H1 (cell line): ENCODE measurements around the gene MAGI2. TPM values are rescaled to one million over a fixed set of nuclear protein-coding genes. Genes with fewer than 3 reads are reported as not detected.

Source experiments
- CTCF ChIA-PET: fragments of 300-600 bp; sonication (Branson Sonifier 250); formaldehyde crosslinking; loops from one replicate; lab custom pipeline; 2021; ENCODE audit not compliant: partially characterized antibody; lab: Charles Lee
- POLR2A ChIA-PET: fragments of 300-600 bp; sonication (Branson Sonifier 250); formaldehyde crosslinking; loops from one replicate; lab custom pipeline; 2021; ENCODE audit warnings: inconsistent platforms; ENCODE audit not compliant: partially characterized antibody; lab: Charles Lee
- DNase-seq, 2 experiments: peaks; one replicate each; pipeline versions ENCODE4 v3.0.0 to v3.0.0-alpha.2; 2010 to 2022; ENCODE audit warnings: low spot score in 2 of 2, low read depth in 1 of 2, mixed read lengths in 1 of 2
- FAIRE-seq: peaks from 2 replicates; lab custom pipeline; 2011; peaks lifted over from hg19 to GRCh38; lab: Jason Lieb, UNC
- H2AFZ ChIP-seq: 2 replicates; pipeline ENCODE4 v1.8.1; 2012; ENCODE audit warnings: low read length, inconsistent platforms
- H2AK5ac ChIP-seq: 2 replicates; pipeline ENCODE4 v1.6.1; 2013; ENCODE audit warnings: low read depth, low read length
- H2BK120ac ChIP-seq: replicated peaks from 2 replicates; pipeline ENCODE3; 2013; ENCODE audit warnings: low read depth, low read length, inconsistent platforms
- H2BK12ac ChIP-seq: 2 replicates; pipeline ENCODE4 v1.6.1; 2013; ENCODE audit warnings: low read depth, low read length
- H2BK15ac ChIP-seq: 2 replicates; pipeline ENCODE4 v1.6.1; 2013; ENCODE audit warnings: low read length
- H2BK20ac ChIP-seq: 2 replicates; pipeline ENCODE4 v1.6.1; 2013; ENCODE audit warnings: low read length
- H2BK5ac ChIP-seq: 2 replicates; pipeline ENCODE4 v1.6.1; 2013; ENCODE audit warnings: low read depth, low read length
- H3K14ac ChIP-seq: 2 replicates; pipeline ENCODE4 v1.6.1; 2013; ENCODE audit warnings: inconsistent platforms; ENCODE audit not compliant: insufficient read length
- H3K18ac ChIP-seq: 2 replicates; pipeline ENCODE4 v1.6.1; 2013; ENCODE audit warnings: low read length; ENCODE audit errors: extremely low read depth
- H3K23ac ChIP-seq: 2 replicates; pipeline ENCODE4 v1.6.1; 2013; ENCODE audit warnings: inconsistent platforms; ENCODE audit not compliant: insufficient read length
- H3K23me2 ChIP-seq: 2 replicates; pipeline ENCODE4 v1.6.1; 2013; ENCODE audit warnings: low read depth, low read length
- H3K27ac ChIP-seq: 2 replicates; pipeline ENCODE4 v1.6.1; 2011; ENCODE audit warnings: low read depth, low read length, inconsistent platforms
- H3K27me3 ChIP-seq, 4 experiments: replicated peaks in 1 of 4; 1 replicate in 1 of 4; 2 replicates in 3 of 4; pipeline versions ENCODE4 v1.6.1 to v1.8.1; 2011 to 2013; ENCODE audit warnings: low read length in 3 of 4, mild to moderate bottlenecking in 3 of 4, inconsistent platforms in 2 of 4, mixed read lengths in 2 of 4, moderate library complexity in 1 of 4; ENCODE audit not compliant: control insufficient read depth in 3 of 4, insufficient read depth in 3 of 4; ENCODE audit errors: extremely low read depth in 1 of 4
- H3K36me3 ChIP-seq, 4 experiments: 2 replicates each; pipeline versions ENCODE4 v1.6.1 to v1.8.1; 2011 to 2013; ENCODE audit warnings: mild to moderate bottlenecking in 4 of 4, low read length in 3 of 4, moderate library complexity in 2 of 4, control low read depth in 1 of 4, inconsistent platforms in 1 of 4; ENCODE audit not compliant: insufficient read depth in 4 of 4, control insufficient read depth in 2 of 4
- H3K4ac ChIP-seq: replicated peaks from 2 replicates; pipeline ENCODE3; 2013; ENCODE audit warnings: low read length, low read depth, mixed read lengths, inconsistent platforms; ENCODE audit not compliant: insufficient read length
- H3K4me1 ChIP-seq, 4 experiments: replicated peaks in 1 of 4; 1 replicate in 1 of 4; 2 replicates in 3 of 4; pipeline versions ENCODE4 v1.6.1 to v1.8.1; 2011 to 2013; ENCODE audit warnings: low read length in 3 of 4, inconsistent platforms in 2 of 4, mixed read lengths in 1 of 4; ENCODE audit not compliant: insufficient read depth in 4 of 4, control insufficient read depth in 3 of 4
- H3K4me2 ChIP-seq, 2 experiments: 2 replicates each; pipeline versions ENCODE4 v1.6.1 to v1.8.1; 2011 to 2013; ENCODE audit warnings: low read depth in 2 of 2, low read length in 2 of 2, control low read depth in 1 of 2, inconsistent platforms in 1 of 2, mild to moderate bottlenecking in 1 of 2; ENCODE audit not compliant: insufficient read depth in 1 of 2
- H3K4me3 ChIP-seq, 4 experiments: fragments of 200-600, 300-600 bp in 1 of 4; sonication (generic), shearing (Covaris generic), sonication (Bioruptor Twin) in 1 of 4; 2 replicates each; pipeline versions ENCODE4 v1.5.1 to v1.8.1; 2011 to 2016; ENCODE audit warnings: low read length in 4 of 4, low read depth in 3 of 4, control low read depth in 2 of 4, inconsistent platforms in 2 of 4, mild to moderate bottlenecking in 2 of 4, mixed read lengths in 1 of 4, moderate library complexity in 1 of 4; ENCODE audit not compliant: insufficient read depth in 2 of 4; ENCODE audit errors: extremely low read depth in 1 of 4
- H3K56ac ChIP-seq: replicated peaks from 2 replicates; pipeline ENCODE3; 2013; ENCODE audit warnings: low read depth, mild to moderate bottlenecking, mixed read lengths, low read length, inconsistent platforms; ENCODE audit not compliant: insufficient read length
- H3K79me1 ChIP-seq: 2 replicates; pipeline ENCODE4 v1.6.1; 2013; ENCODE audit warnings: low read depth, low read length, control low read depth
- H3K79me2 ChIP-seq, 2 experiments: 2 replicates each; pipeline versions ENCODE4 v1.6.1 to v1.8.1; 2012 to 2013; ENCODE audit warnings: low read length in 2 of 2, mild to moderate bottlenecking in 2 of 2, inconsistent platforms in 1 of 2; ENCODE audit not compliant: insufficient read depth in 2 of 2, control insufficient read depth in 1 of 2
- H3K9ac ChIP-seq, 4 experiments: replicated peaks in 1 of 4; 1 replicate in 1 of 4; 2 replicates in 3 of 4; pipeline versions ENCODE4 v1.6.1 to v1.8.1; 2011 to 2013; ENCODE audit warnings: low read depth in 3 of 4, low read length in 3 of 4, control low read depth in 2 of 4, mild to moderate bottlenecking in 2 of 4, moderate library complexity in 2 of 4, inconsistent platforms in 1 of 4; ENCODE audit errors: extremely low read depth in 1 of 4
- H3K9me3 ChIP-seq, 2 experiments: 2 replicates each; pipeline versions ENCODE4 v1.6.1 to v1.8.1; 2012 to 2013; ENCODE audit warnings: mild to moderate bottlenecking in 2 of 2, moderate library complexity in 2 of 2, control low read depth in 1 of 2, inconsistent platforms in 1 of 2, low read depth in 1 of 2, low read length in 1 of 2, mixed read lengths in 1 of 2; ENCODE audit not compliant: insufficient read depth in 2 of 2
- H4K20me1 ChIP-seq, 2 experiments: replicated peaks in 1 of 2; 2 replicates each; pipeline versions ENCODE3 to v1.8.1; 2011 to 2013; ENCODE audit warnings: inconsistent platforms in 2 of 2, low read length in 2 of 2, mild to moderate bottlenecking in 1 of 2; ENCODE audit not compliant: insufficient read depth in 2 of 2, control insufficient read depth in 1 of 2
- H4K5ac ChIP-seq: 2 replicates; pipeline ENCODE4 v1.6.1; 2013; ENCODE audit warnings: low read length, low read depth, mixed read lengths, inconsistent platforms; ENCODE audit not compliant: insufficient read length
- H4K8ac ChIP-seq: 2 replicates; pipeline ENCODE4 v1.8.0; 2013; ENCODE audit warnings: mild to moderate bottlenecking, moderate library complexity, low read length, inconsistent platforms; ENCODE audit not compliant: insufficient read depth; ENCODE audit errors: extremely low read depth
- H4K91ac ChIP-seq: replicated peaks from 2 replicates; pipeline ENCODE3; 2013; ENCODE audit warnings: low read length, mixed read lengths, inconsistent platforms; ENCODE audit not compliant: insufficient read length
- GTF2F1 ChIP-seq: IDR thresholded peaks from 2 replicates; pipeline ENCODE4 v1.6.1; 2012; ENCODE audit warnings: low read depth, low read length, improper control_type of control experiment, borderline replicate concordance
- HDAC2 ChIP-seq, 2 experiments: fragments of 300-600 bp in 1 of 2; sonication (generic) in 1 of 2; IDR thresholded peaks; 2 replicates each; pipeline ENCODE4 v1.6.1; 2011 to 2012; ENCODE audit warnings: low read depth in 2 of 2, low read length in 2 of 2, mild to moderate bottlenecking in 2 of 2, moderate library complexity in 2 of 2, borderline replicate concordance in 1 of 2, inconsistent platforms in 1 of 2
- WGBS, 2 experiments: shearing (Covaris generic) in 1 of 2; methylation state at CpG; one replicate each; pipeline versions ENCODE4 v1.1.6 to v1.1.7; 2013 to 2015; ENCODE audit warnings: low lambda C conversion rate in 2 of 2, mixed read lengths in 2 of 2, inconsistent platforms in 1 of 2, low coverage in 1 of 2, missing lambda C conversion rate in 1 of 2; ENCODE audit not compliant: insufficient replicate concordance in 2 of 2, insufficient coverage in 1 of 2, insufficient read length in 1 of 2; ENCODE audit errors: extremely low coverage in 1 of 2, missing lambda C conversion rate in 1 of 2; 5-methylcytosine and 5-hydroxymethylcytosine counted together
- polyA plus RNA-seq, 7 experiments: library from polyadenylated mRNA; depleted of rRNA in 3 of 7; stranded (reverse) in 5 of 7; unstranded in 2 of 7; fragments of >200 nt in 5 of 7; fragments of 200-250 nt in 2 of 7; gene quantifications; 1 replicate in 5 of 7; 2 replicates in 1 of 7; 4 replicates in 1 of 7; pipeline versions ENCODE4 v1.2.1 to v1.2.3, GENCODE V29; 2011 to 2013; ENCODE audit warnings: missing spikeins in 2 of 7, mixed read lengths in 2 of 7
- total RNA-seq: library from RNA; stranded (reverse); fragmentation: NEBNext Ultra II Directional; extraction: Animal tissue kit (Norgen Biotek cat#: 25700); gene quantifications from 2 replicates; pipeline ENCODE4 v1.2.1, GENCODE V29; 2021

MAGI2 gene
- total and polyA plus RNA-seq, 2 of the 8 experiments (the other 6 are each of a cell fraction or from before 2014, with no cell fraction given): 6.0 to 27.3 TPM

GRCh38 chr7:79118143-79118542 is 335.3 kb downstream of the MAGI2 start:
- Histone ChIP-seq H3K4me2 (no peak overlapping the region), H3K79me1 (no peaks in the 10 kb centered on the region), H3K4ac (no peak overlapping the region), H3K14ac (no peak overlapping the region), H3K4me1 (no peaks in the 10 kb centered on the region), H2AFZ (no peak overlapping the region), H3K36me3 (no peaks in the 10 kb centered on the region), H3K18ac (no peak overlapping the region), H3K4me3 (no peak overlapping the region), H3K27ac (no peak overlapping the region), H2BK5ac (no peak overlapping the region), H2BK15ac (no peak overlapping the region), H4K20me1 (no peaks in the 10 kb centered on the region), H3K23ac (no peak overlapping the region), H4K5ac (no peak overlapping the region), H3K23me2 (no peaks in the 10 kb centered on the region), H4K91ac (no peak overlapping the region), H4K8ac (no peak overlapping the region), H2AK5ac (no peak overlapping the region), H2BK120ac (no peak overlapping the region), H3K9me3 (no peaks in the 10 kb centered on the region), H2BK20ac (no peak overlapping the region), H3K56ac (no peak overlapping the region), H3K9ac (no peak overlapping the region), H2BK12ac (no peak overlapping the region), H3K27me3 (no peaks in the 10 kb centered on the region), H3K79me2 (no peaks in the 10 kb centered on the region)
- 75% methylated on average over 1 of the region's 1 CpG; no CpG with 5 or more reads in 1 of the 2 experiments for WGBS, 2 experiments
- TF ChIP-seq GTF2F1 (no peak), HDAC2 (IDR thresholded peaks at IDR 0.05; ENCODE audit: borderline replicate concordance in 1 of 2, low read depth in 2 of 2, low read length in 2 of 2) (no peak)
- DNase-seq: no peak
- FAIRE-seq: no peak
- ChIA-PET CTCF (interaction anchor here (1.1 kb wide), 1 partner anchor 59 kb away, joined by 5 read pairs; no protein-coding TSS in a partner anchor), POLR2A (no interaction called here)
